Ovary (tissue), 9 donors: ENCODE data around the gene GNAI2. TPM values are rescaled to one million over a fixed set of nuclear protein-coding genes. Genes with fewer than 3 reads are reported as not detected.

ENCODE experiments used
- DNase-seq, 5 donors: peaks; one replicate each; pipeline ENCODE4 v3.0.0-alpha.2; 2019 to 2020
- H3K27ac ChIP-seq, 2 donors: fragments of 200-600 bp; one replicate each; pipeline versions ENCODE4 v1.5.1 to v1.8.0; 2019 to 2022
- H3K27me3 ChIP-seq: fragments of 200-600 bp; one replicate; pipeline ENCODE4 v1.8.0; 2022
- H3K36me3 ChIP-seq: fragments of 200-600 bp; sonication (generic); one replicate; pipeline ENCODE4 v1.5.1; 2019
- H3K4me1 ChIP-seq: one replicate; pipeline ENCODE4 v1.8.1; 2013; ENCODE audit warnings: mild to moderate bottlenecking, moderate library complexity; ENCODE audit not compliant: insufficient read depth
- H3K4me3 ChIP-seq: fragments of 200-600 bp; sonication (generic); one replicate; pipeline ENCODE4 v1.5.1; 2017
- H3K9me3 ChIP-seq, 2 donors: fragments of 200-600 bp in 1 of 2; sonication (generic) in 1 of 2; one replicate each; pipeline versions ENCODE4 v1.5.1 to v1.8.1; 2013 to 2019; ENCODE audit warnings: mild to moderate bottlenecking in 1 of 2, moderate library complexity in 1 of 2
- EP300 ChIP-seq: sonication (generic); formaldehyde crosslinking; IDR thresholded peaks from one replicate; pipeline ENCODE4 v1.6.1; 2017; ENCODE audit warnings: antibody characterized with exemption
- POLR2A ChIP-seq: fragments of 450-650 bp; IDR thresholded peaks from one replicate; pipeline ENCODE4 v1.6.1; 2017; ENCODE audit warnings: antibody characterized with exemption, mild to moderate bottlenecking, moderate library complexity
- WGBS, 3 donors: extraction: QIAGEN DNeasy Blood & Tissue Kit in 1 of 3; methylation state at CpG; one replicate each; pipeline versions ENCODE4 v1.1.5 to v1.1.7; 2013 to 2017; 5-methylcytosine and 5-hydroxymethylcytosine counted together
- intact Hi-C, 4 donors: fragments of 100-400 bp; cut with DNase I; formaldehyde crosslinking; loops; one replicate each; pipeline versions ENCODE4 v1.11.0 to v1.15.1; 2022 to 2023
- polyA plus RNA-seq, 2 donors: library from polyadenylated mRNA; stranded (reverse); fragments of 200-250 nt in 1 of 2; fragments of 350-450 nt in 1 of 2; fragmentation: Illumina TruSeq in 1 of 2; extraction: RNeasy Lipid Tissue Mini Kit (QIAGEN cat#74804) in 1 of 2; gene quantifications; one replicate each; pipeline ENCODE4 v1.2.3, GENCODE V29; 2013 to 2014
- total RNA-seq, 7 donors: library from RNA; depleted of rRNA in 2 of 7; stranded (reverse); fragments of >200 nt in 2 of 7; fragmentation: NEBNext Ultra II Directional in 3 of 7; extraction: Animal tissue kit (Norgen Biotek cat#: 25700) in 3 of 7; gene quantifications; one replicate each; pipeline versions ENCODE4 v1.1.0 to v1.2.4, GENCODE V29; 2016 to 2023
- TF ChIP-seq, protein P1 (sequence below), 3 donors: fragments of 450-650 bp in 2 of 3; fragments of 200-600 bp in 1 of 3; IDR thresholded peaks; one replicate each; pipeline versions ENCODE4 v1.5.1 to v1.8.0; 2016 to 2022; ENCODE audit warnings: antibody characterized with exemption in 3 of 3, mild to moderate bottlenecking in 1 of 3
- donor health status: DM: no; HTN: no; CAD: no; lungs with moderate emphysema.
- donor health status: DM: no; HTN: no; CAD: no.
- donor health status: Bipolar disorder and iron deficiency.
- donor health status: DM: yes; HTN: yes; CAD: no.
- donor health status: DM: no; HTN: no; CAD: no.
- donor health status: DM: yes; HTN: yes; CAD: no.

GNAI2 gene
- total and polyA plus RNA-seq, 9 donors, result 72.3 to 309 (median 212) TPM

DNA sequence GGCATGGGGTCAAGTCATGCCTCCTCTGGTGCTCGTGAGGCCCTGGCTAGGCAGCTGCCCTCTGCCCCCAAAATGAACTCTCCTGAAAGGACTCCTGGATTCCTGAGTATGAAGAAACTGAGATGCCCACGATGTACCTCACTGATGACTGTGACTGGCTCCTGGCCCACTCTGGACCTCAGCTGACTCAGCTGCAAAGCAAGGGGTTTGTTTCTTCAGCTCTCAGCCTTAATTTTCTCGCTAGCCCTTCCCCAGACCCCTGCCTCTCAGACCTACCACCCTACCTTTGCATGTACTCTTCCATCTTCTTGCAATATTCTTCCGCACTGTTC is 5.2 kb upstream of the GNAI2 start:
- peaks cover 10% of the 10 kb centered on the region for H3K4me1 ChIP-seq
- no peak overlapping the region for H3K27ac ChIP-seq
- WGBS, 3 donors, result 82 to 85% (median 83%) methylated on average over 4 of the region's 4 CpGs
- no peaks in the 10 kb centered on the region for H3K9me3 ChIP-seq
- no peaks in the 10 kb centered on the region for H3K27me3 ChIP-seq
- no peaks in the 10 kb centered on the region for H3K36me3 ChIP-seq
- DNase-seq, result no peak
- intact Hi-C loops, result no loop called here
- TF ChIP-seq, protein P1, sequence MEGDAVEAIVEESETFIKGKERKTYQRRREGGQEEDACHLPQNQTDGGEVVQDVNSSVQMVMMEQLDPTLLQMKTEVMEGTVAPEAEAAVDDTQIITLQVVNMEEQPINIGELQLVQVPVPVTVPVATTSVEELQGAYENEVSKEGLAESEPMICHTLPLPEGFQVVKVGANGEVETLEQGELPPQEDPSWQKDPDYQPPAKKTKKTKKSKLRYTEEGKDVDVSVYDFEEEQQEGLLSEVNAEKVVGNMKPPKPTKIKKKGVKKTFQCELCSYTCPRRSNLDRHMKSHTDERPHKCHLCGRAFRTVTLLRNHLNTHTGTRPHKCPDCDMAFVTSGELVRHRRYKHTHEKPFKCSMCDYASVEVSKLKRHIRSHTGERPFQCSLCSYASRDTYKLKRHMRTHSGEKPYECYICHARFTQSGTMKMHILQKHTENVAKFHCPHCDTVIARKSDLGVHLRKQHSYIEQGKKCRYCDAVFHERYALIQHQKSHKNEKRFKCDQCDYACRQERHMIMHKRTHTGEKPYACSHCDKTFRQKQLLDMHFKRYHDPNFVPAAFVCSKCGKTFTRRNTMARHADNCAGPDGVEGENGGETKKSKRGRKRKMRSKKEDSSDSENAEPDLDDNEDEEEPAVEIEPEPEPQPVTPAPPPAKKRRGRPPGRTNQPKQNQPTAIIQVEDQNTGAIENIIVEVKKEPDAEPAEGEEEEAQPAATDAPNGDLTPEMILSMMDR (IDR thresholded peaks at IDR 0.05), result no peak
- TF ChIP-seq EP300, result no peak
- no peak for TF ChIP-seq POLR2A
- H3K4me3 ChIP-seq, result no peak overlapping the region

DNA sequence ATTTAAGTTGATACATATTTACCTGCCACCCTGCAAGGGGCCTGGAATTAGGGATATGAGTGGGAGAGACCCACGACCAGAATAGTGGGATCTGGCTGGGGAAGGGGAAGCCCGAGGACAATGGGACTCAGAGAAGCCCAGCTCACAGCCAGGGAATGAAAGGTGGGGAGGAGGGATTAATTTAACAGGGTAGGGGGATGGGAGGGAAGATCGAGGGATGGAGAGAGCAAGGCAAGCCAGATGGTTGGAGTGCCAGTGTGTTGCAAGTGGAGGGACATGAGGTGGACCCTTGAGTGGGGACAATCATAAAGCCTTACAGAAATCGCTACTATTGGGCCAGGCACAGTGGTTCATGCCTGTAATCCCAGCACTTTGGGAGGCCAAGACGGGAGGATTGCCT is 4.4 kb upstream of the GNAI2 start:
- Histone ChIP-seq H3K27me3 (no peaks in the 10 kb centered on the region), H3K4me3 (no peak overlapping the region), H3K27ac (no peak overlapping the region), H3K4me1 (peaks cover 10% of the 10 kb centered on the region), H3K36me3 (no peaks in the 10 kb centered on the region), H3K9me3 (no peaks in the 10 kb centered on the region)
- intact Hi-C loops, result no loop called here
- DNase-seq, result no peak
- WGBS, 3 donors, result 71 to 76% (median 76%) methylated on average over 5 of the region's 5 CpGs
- TF ChIP-seq POLR2A (no peak), EP300 (no peak)
- TF ChIP-seq, protein P1 (IDR thresholded peaks at IDR 0.05), result no peak

DNA sequence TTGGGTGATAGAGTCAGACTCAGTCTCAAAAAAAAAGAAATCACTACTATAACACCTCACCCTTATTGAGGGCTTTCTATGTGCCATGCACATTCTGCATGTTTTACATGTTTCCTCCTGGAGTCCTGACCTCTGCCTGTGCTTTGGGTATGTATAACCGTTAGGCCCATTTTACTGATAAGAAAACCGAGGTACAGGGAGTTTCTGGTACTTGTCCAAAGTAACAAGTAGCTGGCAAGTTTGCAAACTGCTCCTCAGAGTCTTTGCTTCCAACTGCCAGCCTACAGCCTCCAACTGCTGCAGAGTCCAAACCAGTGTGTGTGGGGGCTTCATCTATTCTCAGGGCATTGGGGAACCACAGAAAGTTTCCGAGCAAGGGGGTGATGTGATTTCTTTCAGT is 3.7 kb upstream of the GNAI2 start:
- Histone ChIP-seq H3K27me3 (no peaks in the 10 kb centered on the region), H3K36me3 (no peaks in the 10 kb centered on the region), H3K27ac (no peak overlapping the region), H3K4me3 (no peak overlapping the region), H3K9me3 (no peaks in the 10 kb centered on the region), H3K4me1 (peaks cover 7% of the 10 kb centered on the region)
- TF ChIP-seq EP300, result no peak
- 37 to 67% (median 47%) methylated on average over 3 of the region's 3 CpGs for WGBS, 3 donors
- intact Hi-C loops, result no loop called here
- no peak for DNase-seq

DNA sequence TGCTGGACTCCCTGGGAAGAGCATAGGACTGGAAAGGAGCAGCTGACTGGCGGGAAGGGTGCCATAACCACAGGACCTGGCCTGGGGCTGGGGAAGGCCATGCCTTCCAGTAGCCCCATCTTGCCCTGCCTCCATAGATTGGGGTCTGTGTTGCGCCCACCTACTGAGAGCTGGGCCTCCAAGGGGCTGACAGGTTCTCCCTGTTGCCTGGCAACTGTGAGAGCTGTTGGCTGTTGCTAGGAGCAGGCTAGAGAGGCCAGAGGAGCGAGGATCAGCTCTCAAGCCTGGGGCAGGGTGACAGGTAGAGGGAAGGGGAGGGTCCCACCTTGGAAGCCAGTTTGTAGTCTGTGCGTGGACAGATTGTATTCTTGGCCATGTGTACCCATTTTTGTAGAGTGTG is 2.8 kb upstream of the GNAI2 start:
- Histone ChIP-seq H3K27ac (no peak overlapping the region), H3K9me3 (no peaks in the 10 kb centered on the region), H3K27me3 (no peaks in the 10 kb centered on the region), H3K4me3 (no peak overlapping the region), H3K36me3 (no peaks in the 10 kb centered on the region), H3K4me1 (peaks cover 5% of the 10 kb centered on the region)
- no peak for DNase-seq
- intact Hi-C loops, result no loop called here
- WGBS, 3 donors, result 86 to 97% (median 92%) methylated on average over 4 of the region's 4 CpGs
- TF ChIP-seq EP300 (no peak), POLR2A (no peak)
- TF ChIP-seq, protein P1 (IDR thresholded peaks at IDR 0.05), result no peak

DNA sequence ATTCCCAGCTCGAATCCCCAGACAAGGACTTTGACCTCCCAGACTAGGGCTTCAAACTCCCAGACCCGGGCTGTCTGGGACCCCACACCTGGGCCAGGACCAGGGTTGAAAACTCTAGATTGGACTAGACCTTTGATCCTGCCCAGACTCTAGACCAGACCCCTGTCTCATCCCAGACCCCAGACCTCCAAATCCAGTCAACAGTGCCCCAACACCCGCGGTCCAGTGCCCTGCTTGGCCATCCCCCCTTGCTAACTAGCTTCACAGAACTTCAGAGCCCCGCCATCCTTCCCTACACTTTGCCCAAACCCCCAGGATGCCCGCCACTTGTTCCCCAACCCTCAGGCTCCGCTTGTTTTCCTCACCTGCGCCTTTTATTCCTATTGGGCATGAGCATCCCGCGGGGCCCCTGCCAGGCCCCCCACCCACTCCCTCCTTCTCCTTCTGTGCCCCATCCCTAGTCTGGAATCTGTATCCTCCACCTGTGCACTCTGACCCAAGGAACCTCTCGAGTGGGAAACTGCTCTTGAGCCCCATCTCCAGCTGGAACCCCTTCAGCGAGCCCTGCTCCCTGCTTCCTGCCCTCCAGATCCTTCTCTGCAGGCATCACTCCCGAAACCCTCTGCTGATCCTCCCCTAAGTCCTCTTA is 604 bp downstream of the GNAI2 start:
- DNase-seq, result no peak
- Histone ChIP-seq H3K4me1 (peaks cover 12% of the 10 kb centered on the region), H3K4me3 (peak overlapping the region; percentile 69), H3K27me3 (no peaks in the 10 kb centered on the region), H3K36me3 (no peaks in the 10 kb centered on the region), H3K9me3 (no peaks in the 10 kb centered on the region), H3K27ac (peak overlapping the region; percentile 71 to 80)
- intact Hi-C loops, result no loop called here
- TF ChIP-seq EP300 (no peak), POLR2A (no peak)
- TF ChIP-seq, protein P1 (IDR thresholded peaks at IDR 0.05), result no peak
- WGBS, 3 donors, result 0% methylated on average over 13 of the region's 13 CpGs
